ENCODE results near the gene TRAF2.

The TRAF2 gene

DNA sequence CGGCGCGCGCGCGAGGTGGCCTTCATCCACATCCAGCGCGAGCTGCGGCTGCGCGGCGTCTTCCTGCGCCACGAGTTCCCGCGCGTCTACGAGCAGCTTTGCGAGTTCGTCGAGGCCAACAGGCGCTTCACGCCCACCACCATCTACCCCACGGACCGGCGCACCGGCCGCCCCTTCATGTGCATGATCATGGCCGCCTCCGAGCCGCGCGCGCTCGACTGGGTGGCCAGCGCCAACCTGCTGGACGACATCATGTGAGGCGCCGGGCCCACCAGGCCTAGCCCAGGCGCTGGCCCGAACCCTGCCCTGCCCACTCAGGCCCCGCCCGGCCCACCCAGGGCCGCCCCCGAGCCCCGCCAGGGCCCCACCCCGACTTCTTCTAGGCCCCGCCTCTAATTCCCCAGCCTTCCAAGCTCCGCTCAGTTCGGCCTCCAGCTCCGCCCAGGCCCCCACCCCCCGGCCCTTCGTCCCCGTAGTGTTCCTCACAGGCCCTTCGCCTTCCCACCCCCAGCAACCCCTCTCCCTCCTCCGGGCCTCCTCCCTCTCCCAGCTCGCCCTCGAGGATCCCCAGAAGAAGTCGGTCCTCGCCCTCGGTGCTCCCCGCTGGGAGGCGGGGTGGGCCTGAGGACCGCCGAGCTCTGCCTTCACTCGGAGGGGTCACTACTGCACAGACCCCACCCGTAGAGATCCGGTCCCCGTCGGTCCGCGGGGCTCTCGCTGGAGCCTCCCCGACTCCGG, 39.1 kb upstream of the TRAF2 start:
- peak; percentile 86 for DNase-seq

DNA sequence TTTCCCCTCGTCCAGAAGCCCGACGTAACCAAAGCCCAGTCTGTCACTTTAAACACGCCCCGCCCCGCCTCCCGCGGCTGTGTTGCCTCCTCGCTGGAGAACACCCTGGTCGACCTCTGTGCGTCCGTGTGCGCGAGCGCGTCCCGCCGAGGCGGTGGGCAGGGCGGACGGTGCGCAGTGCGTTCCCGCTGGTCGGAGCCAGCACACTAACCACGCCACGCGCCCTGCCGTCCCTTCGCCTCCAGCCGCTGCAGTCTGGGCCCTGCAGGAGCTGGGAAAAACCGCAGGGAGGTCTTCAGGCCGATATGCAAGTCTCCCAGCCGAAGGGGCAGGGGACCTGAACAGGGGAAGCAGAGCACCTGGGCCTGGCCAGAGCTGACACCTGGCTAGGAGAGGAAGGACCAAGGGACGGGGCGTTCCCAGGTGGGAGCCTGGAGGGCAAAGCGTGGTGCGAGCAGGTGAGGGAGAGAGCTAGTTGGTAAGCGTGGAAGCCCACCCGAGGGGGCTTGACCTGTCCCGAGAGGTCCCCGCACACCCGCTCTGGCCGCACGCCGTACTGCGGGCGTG, 38.4 kb upstream of the TRAF2 start:
- DNase-seq: no peak

DNA sequence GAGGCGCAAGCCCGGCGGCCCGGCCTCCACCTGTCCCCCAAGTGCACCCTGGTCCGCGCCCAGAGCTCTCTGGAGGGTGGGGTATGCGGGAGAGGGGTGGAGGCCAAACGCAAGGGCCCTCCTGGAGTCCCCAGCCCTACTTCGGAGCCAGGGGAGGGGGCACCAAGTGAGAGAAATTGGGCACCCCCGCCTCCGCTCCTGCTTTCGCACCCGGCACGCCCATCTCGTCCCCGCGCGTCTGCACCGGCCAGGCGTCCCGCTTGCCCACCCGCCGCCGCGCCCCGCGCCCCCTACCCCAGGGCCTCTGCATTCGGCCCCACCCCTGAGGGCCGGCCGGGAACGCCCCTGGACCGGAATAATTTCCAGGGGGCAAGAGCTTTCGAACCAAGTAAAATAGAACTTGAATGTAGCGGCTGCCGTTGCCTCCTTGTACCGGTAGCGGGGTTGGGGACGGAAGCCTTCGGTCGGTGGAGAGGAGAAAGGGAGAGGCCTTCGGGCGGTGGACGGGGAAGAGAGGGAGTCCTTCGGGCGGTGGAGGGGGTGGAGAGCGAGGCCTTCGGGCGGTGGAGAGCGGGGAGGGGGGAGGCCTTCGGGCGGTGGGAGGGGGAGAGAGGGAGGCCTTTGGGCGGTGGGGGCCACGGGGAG, 37.8 kb upstream of the TRAF2 start:
- DNase-seq: no peak

DNA sequence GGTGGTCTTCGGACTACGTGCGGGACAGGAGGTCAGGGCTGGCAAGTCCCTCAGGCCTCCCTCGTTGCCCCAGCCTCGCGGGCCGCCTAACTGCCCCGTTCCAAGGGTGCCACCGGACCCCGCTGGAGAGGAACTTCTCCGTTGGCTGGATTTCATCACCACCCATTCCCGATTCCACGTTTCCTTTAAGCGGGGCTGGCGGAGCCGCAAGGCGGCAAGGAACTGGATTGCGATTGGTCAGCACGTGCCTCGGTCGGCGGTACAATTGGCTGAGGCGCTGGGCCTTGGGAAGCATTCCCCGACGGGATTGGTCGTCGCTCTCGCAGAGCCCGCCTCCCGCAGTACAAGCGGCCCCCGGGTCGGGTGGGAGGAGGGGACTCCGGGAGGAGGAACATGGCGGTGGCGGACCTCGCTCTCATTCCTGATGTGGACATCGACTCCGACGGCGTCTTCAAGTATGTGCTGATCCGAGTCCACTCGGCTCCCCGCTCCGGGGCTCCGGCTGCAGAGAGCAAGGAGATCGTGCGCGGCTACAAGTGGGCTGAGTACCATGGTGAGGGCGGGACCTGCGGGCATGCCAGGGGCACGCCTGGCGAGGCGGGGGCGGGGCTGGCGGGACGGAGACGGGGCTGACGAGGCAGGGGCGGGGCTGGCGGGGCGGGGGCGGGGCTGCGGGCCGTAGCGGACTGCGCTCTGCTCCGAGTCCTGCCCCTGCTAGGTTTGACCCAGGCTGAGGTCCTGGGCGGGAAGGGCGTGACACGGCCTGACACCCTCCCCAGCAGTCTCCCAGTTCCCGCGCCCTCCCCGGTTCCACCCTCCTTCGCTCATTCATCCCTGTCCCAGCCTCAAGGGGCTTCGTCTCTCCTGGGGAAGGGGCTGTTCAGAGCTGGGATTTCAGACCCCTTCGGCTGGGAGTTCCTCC, 37.0 kb upstream of the TRAF2 start, which contains the start of gene PHPT1:
Gene PHPT1 (plus strand): TSS at position 372 of the 922 bp plus-strand sequence. CDS start 22 bp downstream, at position 394.
- DNase-seq: peak; percentile 99

DNA sequence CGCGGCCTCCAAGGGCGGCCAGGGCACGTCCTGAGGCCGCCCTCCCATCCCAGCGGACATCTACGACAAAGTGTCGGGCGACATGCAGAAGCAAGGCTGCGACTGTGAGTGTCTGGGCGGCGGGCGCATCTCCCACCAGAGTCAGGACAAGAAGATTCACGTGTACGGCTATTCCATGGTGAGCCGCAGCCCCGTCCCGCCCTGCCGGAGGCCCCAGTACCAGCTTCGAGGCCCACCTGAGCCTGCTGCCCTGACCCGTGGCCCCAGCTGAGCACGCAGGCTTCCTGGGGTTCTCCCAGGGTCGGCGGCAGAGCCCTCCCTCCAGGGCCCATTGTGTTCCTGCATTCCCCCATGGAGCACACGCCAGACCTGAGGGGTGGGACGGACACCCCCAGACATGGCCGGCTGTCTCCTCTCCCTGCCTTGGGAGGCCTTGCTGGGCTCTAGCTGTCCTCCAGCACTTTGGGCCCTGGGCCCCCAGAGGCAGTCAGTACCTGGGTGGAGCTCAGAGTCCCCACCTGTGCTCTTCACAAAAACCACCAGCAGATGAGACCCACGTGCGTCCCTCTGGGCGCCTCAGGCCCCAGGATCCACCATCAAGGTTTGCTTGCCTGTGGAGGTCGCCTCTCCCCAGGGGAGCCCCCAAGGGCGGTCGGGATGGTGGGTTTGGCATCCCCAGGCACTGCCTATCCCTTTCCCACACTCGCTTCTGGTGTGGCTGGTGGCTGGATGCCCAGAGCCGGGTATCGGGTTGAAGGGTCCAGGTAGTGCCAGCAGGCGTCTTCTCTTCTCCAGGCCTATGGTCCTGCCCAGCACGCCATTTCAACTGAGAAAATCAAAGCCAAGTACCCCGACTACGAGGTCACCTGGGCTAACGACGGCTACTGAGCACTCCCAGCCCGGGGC, 36.1 kb upstream of the TRAF2 start:
- DNase-seq: peak; percentile 45

DNA sequence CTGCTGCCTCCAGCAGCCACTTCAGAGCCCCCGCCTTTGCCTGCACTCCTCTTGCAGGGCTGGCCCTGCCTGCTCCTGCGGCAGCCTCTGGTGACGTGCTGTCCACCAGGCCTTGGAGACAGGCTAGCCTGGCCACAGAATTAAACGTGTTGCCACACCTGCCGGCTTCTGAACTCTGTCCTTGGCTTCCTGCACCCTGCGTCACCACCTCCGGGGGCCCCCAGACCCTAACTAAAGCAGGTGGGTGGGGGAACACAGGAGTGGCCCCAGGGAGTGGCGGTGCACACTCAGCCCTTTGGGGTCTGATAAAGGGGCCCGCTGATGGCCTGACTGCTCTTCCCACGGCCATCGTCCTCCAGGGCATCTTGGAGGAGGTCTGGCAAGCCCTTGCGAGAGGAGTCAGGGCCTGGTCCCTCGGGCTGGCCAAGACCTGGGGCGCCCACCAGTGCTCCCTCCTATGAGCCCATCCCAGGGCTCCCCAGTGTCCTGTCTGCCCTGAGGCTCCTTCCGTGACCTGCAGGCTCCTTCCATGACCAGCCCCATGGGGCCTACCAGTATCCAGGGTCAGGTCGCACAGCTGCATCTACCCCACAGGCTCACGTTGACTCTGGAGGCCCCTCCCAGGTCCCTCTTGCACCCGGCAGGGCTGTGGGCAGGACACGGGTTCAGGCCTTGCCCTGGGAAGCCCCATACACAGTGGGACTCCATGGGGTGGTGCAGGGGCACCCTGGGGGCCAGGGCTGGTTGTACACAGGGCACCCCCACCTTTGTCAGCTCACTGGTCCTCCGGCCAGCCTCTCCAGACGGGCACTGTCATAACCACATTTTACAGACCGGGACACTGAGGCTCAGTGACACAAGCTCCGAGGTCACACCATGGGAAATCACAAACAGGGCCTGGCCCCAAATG, 35.2 kb upstream of the TRAF2 start:
- DNase-seq: peak; percentile 39

DNA sequence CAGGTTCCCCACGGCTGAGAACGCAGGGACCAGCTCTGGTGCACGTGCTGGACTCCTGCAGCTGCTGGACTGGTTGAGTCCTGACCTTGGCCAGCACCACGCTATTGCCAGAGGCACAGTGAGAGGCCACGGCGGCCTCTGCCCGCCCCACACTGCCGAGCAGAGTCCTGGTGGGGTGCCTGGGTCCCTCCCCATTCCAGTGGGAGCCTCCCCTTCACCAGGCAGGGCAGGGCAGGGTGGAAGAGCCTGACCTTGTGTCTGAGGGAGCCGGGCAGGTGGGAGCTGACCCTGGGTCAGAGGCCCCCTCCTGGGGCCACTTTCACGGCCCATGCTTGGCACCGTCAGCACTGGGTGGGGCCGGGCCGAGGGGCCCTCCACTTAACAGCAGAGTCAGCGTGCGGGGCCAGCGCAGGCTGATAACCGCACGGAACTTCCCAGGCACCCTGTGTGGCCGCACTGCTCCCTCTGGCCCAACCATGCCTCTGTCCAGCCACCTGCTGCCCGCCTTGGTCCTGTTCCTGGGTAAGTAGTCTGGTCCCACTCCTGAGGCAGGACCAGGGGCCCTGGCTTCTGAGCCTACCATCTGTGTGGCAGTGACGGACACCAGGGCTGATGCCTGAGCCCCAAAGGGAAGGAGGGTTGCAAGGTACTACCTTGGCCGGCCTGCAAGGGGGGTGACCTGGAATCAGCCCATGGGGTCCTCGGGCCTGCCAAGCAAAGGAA, 34.2 kb upstream of the TRAF2 start, which contains the start of gene MAMDC4:
Gene MAMDC4 (plus strand): TSS at position 406 of the 723 bp plus-strand sequence. CDS start 71 bp downstream, at position 477.
- peak; percentile 46 for DNase-seq

DNA sequence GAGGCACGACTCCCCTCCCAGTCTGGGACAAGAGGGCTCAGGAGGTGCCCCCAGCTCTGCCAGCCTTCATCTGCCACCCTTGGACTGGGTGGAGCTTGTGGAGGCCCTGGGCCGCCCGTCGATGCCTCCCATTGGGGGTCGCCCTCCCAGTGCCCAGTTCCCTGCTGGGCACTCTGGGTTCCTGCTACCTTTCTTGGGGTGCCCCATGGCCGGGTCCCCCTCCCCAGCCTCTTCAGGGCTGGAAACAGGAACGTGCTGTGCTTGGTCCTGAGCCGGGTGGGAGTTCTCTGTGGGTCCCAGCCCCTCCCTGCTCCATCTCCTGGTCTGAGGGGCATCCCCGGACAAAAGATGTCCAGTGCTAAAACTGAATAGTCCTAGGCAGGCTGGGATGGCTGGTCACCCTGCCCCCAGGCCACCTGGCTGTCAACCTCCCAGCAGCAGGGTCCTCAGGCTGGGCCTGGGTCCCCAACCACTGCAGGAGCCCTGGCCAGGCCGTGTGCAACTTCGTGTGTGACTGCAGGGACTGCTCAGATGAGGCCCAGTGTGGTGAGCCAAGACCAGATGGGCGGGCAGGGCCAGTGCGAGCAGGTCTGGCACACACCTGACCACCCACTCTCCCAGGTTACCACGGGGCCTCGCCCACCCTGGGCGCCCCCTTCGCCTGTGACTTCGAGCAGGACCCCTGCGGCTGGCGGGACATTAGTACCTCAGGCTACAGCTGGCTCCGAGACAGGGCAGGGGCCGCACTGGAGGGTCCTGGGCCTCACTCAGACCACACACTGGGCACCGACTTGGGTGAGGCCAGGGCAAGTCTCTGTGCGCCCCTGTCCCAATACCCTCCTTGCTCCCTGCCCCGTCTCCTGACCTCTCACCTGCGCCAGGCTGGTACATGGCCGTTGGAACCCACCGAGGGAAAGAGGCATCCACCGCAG, 33.4 kb upstream of the TRAF2 start:
- peak; percentile 37 for DNase-seq

DNA sequence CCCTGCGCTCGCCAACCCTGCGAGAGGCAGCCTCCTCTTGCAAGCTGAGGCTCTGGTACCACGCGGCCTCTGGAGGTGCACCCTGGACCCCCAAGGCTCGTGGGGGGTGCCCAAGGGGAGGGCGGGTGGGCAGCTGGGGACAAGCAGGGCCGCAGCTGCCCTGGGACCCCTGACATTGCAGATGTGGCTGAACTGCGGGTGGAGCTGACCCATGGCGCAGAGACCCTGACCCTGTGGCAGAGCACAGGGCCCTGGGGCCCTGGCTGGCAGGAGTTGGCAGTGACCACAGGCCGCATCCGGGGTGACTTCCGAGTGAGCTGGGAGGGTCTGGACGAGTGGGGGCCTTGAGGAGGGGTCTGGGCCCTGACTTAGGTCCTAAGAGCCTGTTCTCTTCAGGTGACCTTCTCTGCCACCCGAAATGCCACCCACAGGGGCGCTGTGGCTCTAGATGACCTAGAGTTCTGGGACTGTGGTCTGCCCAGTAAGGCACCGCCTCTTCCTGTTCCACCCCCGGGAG, 32.7 kb upstream of the TRAF2 start:
- no peak for DNase-seq

DNA sequence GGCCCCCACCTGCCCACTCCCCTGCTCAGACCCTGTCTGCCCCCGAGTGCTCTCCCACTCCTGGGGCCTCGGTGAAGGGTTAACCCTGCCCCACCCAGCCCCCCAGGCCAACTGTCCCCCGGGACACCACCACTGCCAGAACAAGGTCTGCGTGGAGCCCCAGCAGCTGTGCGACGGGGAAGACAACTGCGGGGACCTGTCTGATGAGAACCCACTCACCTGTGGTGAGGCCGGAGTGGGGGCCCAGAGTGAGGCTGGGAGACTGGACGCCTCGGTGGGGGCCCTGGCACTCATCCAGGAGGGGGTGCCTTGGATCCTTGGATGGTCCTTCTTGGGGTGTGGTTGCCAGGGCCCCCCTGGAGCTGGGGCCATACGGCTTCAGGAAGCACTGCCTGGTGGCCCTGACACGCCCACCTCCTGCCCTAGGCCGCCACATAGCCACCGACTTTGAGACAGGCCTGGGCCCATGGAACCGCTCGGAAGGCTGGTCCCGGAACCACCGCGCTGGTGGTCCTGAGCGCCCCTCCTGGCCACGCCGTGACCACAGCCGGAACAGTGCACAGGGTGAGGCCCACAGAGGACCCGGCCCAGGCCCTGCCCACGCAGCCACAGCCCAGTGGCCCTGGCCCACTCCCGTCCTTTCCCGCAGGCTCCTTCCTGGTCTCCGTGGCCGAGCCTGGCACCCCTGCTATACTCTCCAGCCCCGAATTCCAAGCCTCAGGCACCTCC, 32.0 kb upstream of the TRAF2 start:
- DNase-seq: peak; percentile 45

DNA sequence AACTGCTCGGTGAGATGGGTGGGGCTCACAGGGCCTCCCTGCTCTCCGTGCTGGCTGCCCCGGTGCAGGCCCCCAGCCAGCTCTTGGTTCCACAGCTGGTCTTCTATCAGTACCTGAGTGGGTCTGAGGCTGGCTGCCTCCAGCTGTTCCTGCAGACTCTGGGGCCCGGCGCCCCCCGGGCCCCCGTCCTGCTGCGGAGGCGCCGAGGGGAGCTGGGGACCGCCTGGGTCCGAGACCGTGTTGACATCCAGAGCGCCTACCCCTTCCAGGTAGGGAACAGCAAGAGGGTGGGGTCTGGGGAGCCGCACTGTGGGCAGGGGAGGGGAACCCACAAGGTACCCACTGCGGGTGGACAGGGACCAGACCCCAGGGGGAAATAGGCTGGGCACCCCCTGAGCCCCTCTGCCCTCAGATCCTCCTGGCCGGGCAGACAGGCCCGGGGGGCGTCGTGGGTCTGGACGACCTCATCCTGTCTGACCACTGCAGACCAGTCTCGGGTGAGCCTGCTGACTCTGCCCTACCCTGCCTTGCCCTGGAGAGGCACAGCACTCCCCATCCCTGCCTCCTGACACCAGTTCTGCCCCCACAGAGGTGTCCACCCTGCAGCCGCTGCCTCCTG, 31.4 kb upstream of the TRAF2 start:
- no peak for DNase-seq

DNA sequence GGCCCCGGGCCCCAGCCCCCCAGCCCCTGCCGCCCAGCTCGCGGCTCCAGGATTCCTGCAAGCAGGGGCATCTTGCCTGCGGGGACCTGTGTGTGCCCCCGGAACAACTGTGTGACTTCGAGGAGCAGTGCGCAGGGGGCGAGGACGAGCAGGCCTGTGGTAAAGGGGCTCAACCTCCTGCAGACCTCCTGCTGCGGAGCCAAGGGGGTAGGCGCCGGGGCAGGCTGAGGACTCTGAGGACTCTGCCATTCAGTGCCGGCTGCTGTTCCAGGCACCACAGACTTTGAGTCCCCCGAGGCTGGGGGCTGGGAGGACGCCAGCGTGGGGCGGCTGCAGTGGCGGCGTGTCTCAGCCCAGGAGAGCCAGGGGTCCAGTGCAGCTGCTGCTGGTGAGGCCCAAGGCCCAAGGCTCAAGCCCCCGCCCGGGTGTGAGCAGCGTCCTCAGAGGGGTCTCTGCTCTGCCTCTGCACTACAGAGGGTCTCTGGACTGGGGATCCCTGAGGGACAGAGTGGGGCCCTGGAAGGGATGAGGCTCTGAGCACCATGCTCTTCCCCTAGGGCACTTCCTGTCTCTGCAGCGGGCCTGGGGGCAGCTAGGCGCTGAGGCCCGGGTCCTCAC, 30.7 kb upstream of the TRAF2 start:
- no peak for DNase-seq

DNA sequence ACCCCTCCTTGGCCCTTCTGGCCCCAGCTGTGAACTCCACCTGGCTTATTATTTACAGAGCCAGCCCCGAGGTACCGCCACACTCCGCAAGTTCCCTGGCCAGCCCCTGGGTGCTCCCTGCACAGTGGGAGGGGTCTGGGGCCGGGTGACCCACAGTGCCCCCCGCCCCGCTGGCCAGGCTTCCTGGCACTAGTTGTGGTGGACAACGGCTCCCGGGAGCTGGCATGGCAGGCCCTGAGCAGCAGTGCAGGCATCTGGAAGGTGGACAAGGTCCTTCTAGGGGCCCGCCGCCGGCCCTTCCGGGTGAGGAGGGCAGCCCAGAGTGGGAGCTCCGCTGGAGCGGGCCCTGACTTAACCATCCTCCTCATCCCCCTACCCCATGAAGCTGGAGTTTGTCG, 30.2 kb upstream of the TRAF2 start:
- DNase-seq: no peak

DNA sequence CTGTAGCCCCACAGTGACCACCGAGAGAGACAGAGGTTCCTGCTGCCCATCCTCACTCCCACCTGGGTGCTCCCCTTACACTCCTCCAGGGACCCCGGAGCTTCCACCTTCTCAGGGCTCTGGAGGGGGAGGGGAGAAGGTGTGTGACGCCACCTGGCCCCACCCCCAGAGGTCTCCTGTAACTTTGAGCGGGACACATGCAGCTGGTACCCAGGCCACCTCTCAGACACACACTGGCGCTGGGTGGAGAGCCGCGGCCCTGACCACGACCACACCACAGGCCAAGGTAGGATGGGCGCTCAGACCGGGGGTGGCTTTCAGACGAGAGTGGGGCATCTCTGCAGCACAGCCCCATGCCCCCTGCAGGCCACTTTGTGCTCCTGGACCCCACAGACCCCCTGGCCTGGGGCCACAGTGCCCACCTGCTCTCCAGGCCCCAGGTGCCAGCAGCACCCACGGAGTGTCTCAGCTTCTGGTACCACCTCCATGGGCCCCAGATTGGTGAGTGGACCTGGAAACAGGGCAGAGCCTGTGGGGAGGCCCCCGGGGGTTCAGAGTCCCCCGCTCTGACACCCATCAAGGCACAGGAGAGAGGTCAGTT, 29.7 kb upstream of the TRAF2 start:
- peak; percentile 45 for DNase-seq

DNA sequence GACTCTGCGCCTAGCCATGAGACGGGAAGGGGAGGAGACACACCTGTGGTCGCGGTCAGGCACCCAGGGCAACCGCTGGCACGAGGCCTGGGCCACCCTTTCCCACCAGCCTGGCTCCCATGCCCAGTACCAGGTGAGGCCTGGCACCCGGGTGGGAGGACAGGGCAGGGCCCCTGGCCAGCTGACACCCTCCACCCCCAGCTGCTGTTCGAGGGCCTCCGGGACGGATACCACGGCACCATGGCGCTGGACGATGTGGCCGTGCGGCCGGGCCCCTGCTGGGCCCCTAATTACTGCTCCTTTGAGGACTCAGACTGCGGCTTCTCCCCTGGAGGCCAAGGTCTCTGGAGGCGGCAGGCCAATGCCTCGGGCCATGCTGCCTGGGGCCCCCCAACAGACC, 29.1 kb upstream of the TRAF2 start:
- DNase-seq: peak; percentile 42
